ENCODE measurements around the gene TMED8. TPM values are rescaled to one million over a fixed set of nuclear protein-coding genes. Genes with fewer than 3 reads are reported as not detected.
"Not testable (repeated sequence)": the region's sequence is repeated elsewhere in the genome, so short reads cannot be mapped to it uniquely, and the experiment has no call there.

TMED8 gene
- total RNA-seq, 2 donors from 2014 or later = 14.7 to 35.2 TPM

- Histone ChIP-seq H3K27ac (no peak overlapping the region), H3K9me3 (no peaks in the 10 kb centered on the region), H3K4me3 (no peak overlapping the region), H3K27me3 (replicated peaks; ENCODE audit: insufficient read depth) (no peaks in the 10 kb centered on the region), H3K4me1 (replicated peaks) (no peaks in the 10 kb centered on the region), H3K36me3 (no peaks in the 10 kb centered on the region)
- TF ChIP-seq POLR2A (IDR thresholded peaks at IDR 0.05) = no peak
- no peak for TF ChIP-seq CTCF (IDR thresholded peaks at IDR 0.05)
- no peak for TF ChIP-seq POLR2AphosphoS5 (IDR thresholded peaks at IDR 0.05)
- intact Hi-C loops (cut with DNase I) = no loop called here
- WGBS = 89% methylated on average over 8 of the region's 8 CpGs
- no peak for DNase-seq (ENCODE audit: low spot score)
Measured at GRCh38 chr14:77416836-77417235, 39.9 kb upstream of the TMED8 start.

GRCh38 chr14:77416098-77416497 is 39.2 kb upstream of the TMED8 start:
- H3K27ac ChIP-seq; intact Hi-C loops (cut with DNase I); H3K4me3 ChIP-seq; H3K27me3 ChIP-seq (replicated peaks; ENCODE audit: insufficient read depth); H3K36me3 ChIP-seq; H3K9me3 ChIP-seq; H3K4me1 ChIP-seq (replicated peaks); DNase-seq (ENCODE audit: low spot score): not testable (repeated sequence)
- 100% methylated on average over 2 of the region's 3 CpGs for WGBS

- 93% methylated on average over 10 of the region's 10 CpGs for WGBS
- H3K27me3 ChIP-seq (replicated peaks; ENCODE audit: insufficient read depth); H3K27ac ChIP-seq; H3K4me1 ChIP-seq (replicated peaks); H3K9me3 ChIP-seq; intact Hi-C loops (cut with DNase I); H3K4me3 ChIP-seq; DNase-seq (ENCODE audit: low spot score); H3K36me3 ChIP-seq: not testable (repeated sequence)
Measured at GRCh38 chr14:77415403-77416030, 38.6 kb upstream of the TMED8 start.

- WGBS = 43% methylated on average over 3 of the region's 3 CpGs
- no peaks in the 10 kb centered on the region for H3K4me1 ChIP-seq (replicated peaks)
- no peak overlapping the region for H3K4me3 ChIP-seq
- TF ChIP-seq POLR2AphosphoS5 (IDR thresholded peaks at IDR 0.05) (no peak), CTCF (IDR thresholded peaks at IDR 0.05) (no peak), POLR2A (IDR thresholded peaks at IDR 0.05) (no peak)
- H3K9me3 ChIP-seq = no peaks in the 10 kb centered on the region
- intact Hi-C loops (cut with DNase I) = no loop called here
- H3K27ac ChIP-seq = no peak overlapping the region
- no peak for DNase-seq (ENCODE audit: low spot score)
- H3K36me3 ChIP-seq = no peaks in the 10 kb centered on the region
- H3K27me3 ChIP-seq (replicated peaks; ENCODE audit: insufficient read depth) = no peaks in the 10 kb centered on the region
Measured at GRCh38 chr14:77409131-77409533, 32.2 kb upstream of the TMED8 start.

- H3K4me3 ChIP-seq = no peak overlapping the region
- no peak for DNase-seq (ENCODE audit: low spot score)
- no peaks in the 10 kb centered on the region for H3K9me3 ChIP-seq
- WGBS = 85% methylated on average over 2 of the region's 2 CpGs
- H3K4me1 ChIP-seq (replicated peaks) = no peaks in the 10 kb centered on the region
- intact Hi-C loops (cut with DNase I) = no loop called here
- no peaks in the 10 kb centered on the region for H3K27me3 ChIP-seq (replicated peaks; ENCODE audit: insufficient read depth)
- no peaks in the 10 kb centered on the region for H3K36me3 ChIP-seq
- H3K27ac ChIP-seq = no peak overlapping the region
- TF ChIP-seq CTCF (IDR thresholded peaks at IDR 0.05) (no peak), POLR2AphosphoS5 (IDR thresholded peaks at IDR 0.05) (no peak), POLR2A (IDR thresholded peaks at IDR 0.05) (no peak)
Measured at GRCh38 chr14:77407158-77407557, 30.3 kb upstream of the TMED8 start.

GRCh38 chr14:77406718-77407117 is 29.8 kb upstream of the TMED8 start:
- WGBS = 64% methylated on average over 6 of the region's 6 CpGs
- DNase-seq (ENCODE audit: low spot score) = no peak
- H3K27ac ChIP-seq = no peak overlapping the region

More at GRCh38 chr14:77406718-77407117, 29.8 kb upstream of the TMED8 start:
- no peak overlapping the region for H3K4me3 ChIP-seq
- no peaks in the 10 kb centered on the region for H3K4me1 ChIP-seq (replicated peaks)
- intact Hi-C loops (cut with DNase I) = no loop called here
- no peaks in the 10 kb centered on the region for H3K9me3 ChIP-seq
- TF ChIP-seq CTCF (IDR thresholded peaks at IDR 0.05) (no peak), POLR2A (IDR thresholded peaks at IDR 0.05) (no peak), POLR2AphosphoS5 (IDR thresholded peaks at IDR 0.05) (no peak)
- no peaks in the 10 kb centered on the region for H3K27me3 ChIP-seq (replicated peaks; ENCODE audit: insufficient read depth)
- H3K36me3 ChIP-seq = no peaks in the 10 kb centered on the region
